ENCODE measurements around the gene NDUFA13. TPM values are rescaled to one million over a fixed set of nuclear protein-coding genes. Genes with fewer than 3 reads are reported as not detected.

The NDUFA13 gene
- total and polyA plus RNA-seq, 11 donors, result 101 to 1,476 (median 960) TPM

DNA sequence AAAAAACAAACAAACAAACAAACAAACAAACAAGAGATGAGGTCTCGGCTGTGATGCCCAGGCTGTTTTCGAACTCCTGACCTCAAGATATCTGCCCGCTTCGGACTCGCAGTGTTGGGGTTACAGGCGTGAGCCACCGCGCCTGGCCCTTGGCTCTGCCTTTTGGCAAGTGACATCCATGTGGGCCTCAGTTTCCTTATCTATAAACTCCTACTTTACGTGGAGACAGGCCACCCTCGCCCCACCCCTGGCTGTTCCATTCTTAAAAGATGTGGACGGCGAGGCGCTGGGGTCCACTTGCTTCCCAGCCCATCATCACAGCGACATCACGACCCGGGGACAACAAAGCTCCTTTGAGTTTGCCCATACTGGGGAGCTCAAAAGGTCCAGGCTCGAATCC lies 2.3 kb upstream of the NDUFA13 start:
- no peak for DNase-seq
- intact Hi-C loops (cut with DNase I), result no loop called here
- Histone ChIP-seq H3K9me3 (peaks cover 0 to 5% (median 0%) of the 10 kb centered on the region in 12 donors), H3K27ac (peak overlapping the region in 3 of 12 donors; percentile 20 to 72 (median 46)), H3K27me3 (no peaks in the 10 kb centered on the region), H3K36me3 (peaks cover 0 to 4% (median 0%) of the 10 kb centered on the region in 9 donors), H3K4me1 (peaks cover 0 to 39% (median 24%) of the 10 kb centered on the region in 12 donors), H3K4me3 (peak overlapping the region in 10 of 12 donors; percentile 13 to 47 (median 39))
- WGBS, 4 donors, result 81 to 89% (median 82%) methylated on average over 15 to 17 of the region's 17 CpGs
- TF ChIP-seq, protein P1, sequence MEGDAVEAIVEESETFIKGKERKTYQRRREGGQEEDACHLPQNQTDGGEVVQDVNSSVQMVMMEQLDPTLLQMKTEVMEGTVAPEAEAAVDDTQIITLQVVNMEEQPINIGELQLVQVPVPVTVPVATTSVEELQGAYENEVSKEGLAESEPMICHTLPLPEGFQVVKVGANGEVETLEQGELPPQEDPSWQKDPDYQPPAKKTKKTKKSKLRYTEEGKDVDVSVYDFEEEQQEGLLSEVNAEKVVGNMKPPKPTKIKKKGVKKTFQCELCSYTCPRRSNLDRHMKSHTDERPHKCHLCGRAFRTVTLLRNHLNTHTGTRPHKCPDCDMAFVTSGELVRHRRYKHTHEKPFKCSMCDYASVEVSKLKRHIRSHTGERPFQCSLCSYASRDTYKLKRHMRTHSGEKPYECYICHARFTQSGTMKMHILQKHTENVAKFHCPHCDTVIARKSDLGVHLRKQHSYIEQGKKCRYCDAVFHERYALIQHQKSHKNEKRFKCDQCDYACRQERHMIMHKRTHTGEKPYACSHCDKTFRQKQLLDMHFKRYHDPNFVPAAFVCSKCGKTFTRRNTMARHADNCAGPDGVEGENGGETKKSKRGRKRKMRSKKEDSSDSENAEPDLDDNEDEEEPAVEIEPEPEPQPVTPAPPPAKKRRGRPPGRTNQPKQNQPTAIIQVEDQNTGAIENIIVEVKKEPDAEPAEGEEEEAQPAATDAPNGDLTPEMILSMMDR (IDR thresholded peaks at IDR 0.05), result no peak
- TF ChIP-seq POLR2A (IDR thresholded peaks at IDR 0.05), result no peak
- ATAC-seq, result no peak

DNA sequence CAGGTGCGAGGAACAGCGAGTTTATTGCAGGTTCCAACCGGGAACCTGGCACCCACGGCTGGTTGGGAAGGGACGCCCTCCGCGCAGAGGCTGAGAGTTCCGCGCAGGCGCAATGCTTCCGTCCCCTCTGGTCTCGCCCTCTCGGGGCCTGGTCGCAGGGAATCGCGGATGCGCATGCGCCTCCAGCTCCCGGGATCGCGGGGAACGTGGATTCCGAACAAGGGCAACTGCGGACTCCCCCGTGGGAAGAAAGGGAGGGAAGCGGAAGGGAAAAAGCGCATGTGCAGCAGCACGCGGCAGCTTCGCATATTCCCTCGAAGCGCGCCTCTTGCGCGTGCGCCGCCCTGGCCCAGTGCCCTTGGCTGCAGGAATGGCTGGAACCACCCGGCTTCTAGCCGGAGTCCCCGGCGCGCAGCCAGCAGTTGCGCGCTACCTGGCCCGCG lies 1.8 kb upstream of the NDUFA13 start:
- Histone ChIP-seq H3K4me3 (peak overlapping the region in 10 of 12 donors; percentile 13 to 47 (median 39)), H3K9me3 (peaks cover 0 to 5% (median 0%) of the 10 kb centered on the region in 12 donors), H3K4me1 (peaks cover 0 to 42% (median 26%) of the 10 kb centered on the region in 12 donors), H3K36me3 (peaks cover 0 to 7% (median 3%) of the 10 kb centered on the region in 9 donors), H3K27ac (peak overlapping the region in 4 of 12 donors; percentile 6 to 72 (median 33)), H3K27me3 (no peaks in the 10 kb centered on the region)
- WGBS, 4 donors, result 13 to 27% (median 14%) methylated on average over 34 to 46 of the region's 46 CpGs
- DNase-seq (peak; percentile 78 to 95 (median 90)), ATAC-seq (peak in 3 of 4 donors; percentile 37 to 56 (median 43))
- intact Hi-C loops (cut with DNase I), result no loop called here
- TF ChIP-seq POLR2A (IDR thresholded peaks at IDR 0.05), result peak in 1 of 2 donors; percentile 32
- TF ChIP-seq, protein P1 (IDR thresholded peaks at IDR 0.05), result no peak

DNA sequence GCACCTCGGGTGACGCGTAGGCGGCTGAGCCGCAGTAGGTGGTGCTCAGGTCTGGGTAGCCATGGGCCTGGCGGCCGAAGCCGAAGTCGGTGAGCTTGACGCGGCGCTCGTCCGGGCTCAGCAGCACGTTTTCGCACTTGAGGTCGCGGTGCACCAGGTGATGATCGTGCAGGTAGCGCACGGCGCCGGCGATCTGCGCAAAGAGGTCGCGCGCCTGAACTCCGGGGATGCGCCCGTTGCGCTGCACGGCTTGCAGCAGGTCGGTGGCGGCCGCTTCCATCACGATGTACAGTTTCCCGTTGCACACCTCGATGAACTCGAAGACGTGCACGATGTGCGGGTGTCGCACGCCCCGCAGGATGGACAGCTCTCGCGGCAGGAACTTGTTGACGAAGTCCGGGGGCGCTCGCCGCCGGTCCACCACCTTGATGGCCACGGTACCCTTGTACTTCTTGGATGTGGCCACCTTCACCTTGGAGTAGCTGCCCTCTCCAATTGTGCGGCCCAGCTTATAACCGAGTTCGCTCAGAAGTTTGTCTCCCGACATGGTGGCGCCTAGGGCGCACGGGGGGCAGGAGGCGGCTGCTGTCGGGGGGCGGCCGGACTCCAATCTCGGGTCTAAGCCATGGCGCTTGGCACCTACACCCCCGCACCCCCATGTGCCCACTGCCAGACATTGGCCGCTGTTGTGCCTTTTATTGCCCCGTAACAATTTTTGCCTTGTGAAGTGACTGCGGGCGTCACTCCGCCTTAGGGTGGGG lies 964 bp upstream of the NDUFA13 start, which contains the start of gene TSSK6:
TSSK6 (minus strand) TSS at position 668 of the 761 bp plus-strand sequence; CDS start at position 547, 121 bp downstream.
- peak in 2 of 4 donors; percentile 0 for ATAC-seq
- Histone ChIP-seq H3K9me3 (peaks cover 0 to 5% (median 0%) of the 10 kb centered on the region in 12 donors), H3K36me3 (peaks cover 0 to 13% (median 10%) of the 10 kb centered on the region in 9 donors), H3K4me1 (peaks cover 0 to 49% (median 29%) of the 10 kb centered on the region in 12 donors), H3K27me3 (no peaks in the 10 kb centered on the region), H3K4me3 (peak within 1 kb of the TSS; percentile 56 to 95 (median 77)), H3K27ac (peak within 1 kb of the TSS; percentile 72 to 93 (median 88))
- intact Hi-C loops (cut with DNase I), result no loop called here
- DNase-seq, result no peak
- TF ChIP-seq, protein P1 (IDR thresholded peaks at IDR 0.05), result no peak
- no peak for TF ChIP-seq POLR2A (IDR thresholded peaks at IDR 0.05)
- WGBS, 4 donors, result 78 to 86% (median 83%) methylated on average over 65 to 74 of the region's 74 CpGs

DNA sequence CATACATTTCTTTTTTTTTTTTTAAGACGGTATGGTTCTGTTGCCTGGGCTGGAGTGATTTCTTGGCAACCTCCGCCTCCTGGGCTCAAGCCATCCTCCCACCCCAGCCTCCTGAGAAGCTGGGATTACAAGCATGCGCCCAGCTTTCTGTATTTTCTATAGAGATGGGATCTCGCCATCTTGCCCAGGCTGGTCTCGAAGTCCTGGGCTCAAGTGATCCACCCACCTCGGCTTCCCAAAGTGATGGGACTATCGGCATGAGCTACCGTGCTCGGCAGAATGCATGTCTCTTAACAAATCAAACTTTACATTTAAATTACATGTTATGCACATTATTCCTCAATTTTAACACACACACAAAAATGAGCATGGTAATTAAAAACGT lies 1.2 kb downstream of the NDUFA13 start:
- Histone ChIP-seq H3K27me3 (no peaks in the 10 kb centered on the region), H3K4me3 (peak overlapping the region in 10 of 12 donors; percentile 56 to 95 (median 77)), H3K36me3 (peaks cover 0 to 22% (median 17%) of the 10 kb centered on the region in 9 donors), H3K9me3 (peaks cover 0 to 5% (median 0%) of the 10 kb centered on the region in 12 donors), H3K27ac (peak overlapping the region in 2 of 12 donors; percentile 90 to 92), H3K4me1 (peaks cover 0 to 49% (median 29%) of the 10 kb centered on the region in 12 donors)
- ATAC-seq, result no peak
- TF ChIP-seq POLR2A (IDR thresholded peaks at IDR 0.05), result no peak
- TF ChIP-seq, protein P1 (IDR thresholded peaks at IDR 0.05), result no peak
- DNase-seq, result no peak
- 79 to 86% (median 83%) methylated on average over 10 of the region's 10 CpGs for WGBS, 4 donors
- intact Hi-C loops (cut with DNase I), result no loop called here

Measured in heart left ventricle (tissue), 16 donors.